T-helper 1 cell treated with Interleukin-12 subunit alpha and Interleukin-12 subunit beta and Interleukin-4 antibody, amounts not matched to agents 30 μg/mL and 1 μg/mL, for 36 hours (primary cell): ENCODE results near the gene BEGAIN.

Source experiments
- H3K27ac Mint-ChIP-seq: one replicate; pipeline ENCODE4 v1.8.0; 2021; ENCODE audit warnings: mild to moderate bottlenecking, mixed read lengths
- H3K27me3 Mint-ChIP-seq: one replicate; pipeline ENCODE4 v1.8.0; 2021; ENCODE audit warnings: low read depth, mixed read lengths
- H3K36me3 Mint-ChIP-seq: one replicate; pipeline ENCODE4 v1.8.0; 2021; ENCODE audit warnings: low read depth, mixed read lengths
- H3K4me1 Mint-ChIP-seq: one replicate; pipeline ENCODE4 v1.8.0; 2021; ENCODE audit warnings: low read depth, mixed read lengths
- H3K4me3 Mint-ChIP-seq: one replicate; pipeline ENCODE4 v1.8.0; 2021; ENCODE audit warnings: mild to moderate bottlenecking, moderate library complexity, mixed read lengths
- H3K9me3 Mint-ChIP-seq: one replicate; pipeline ENCODE4 v1.8.0; 2021; ENCODE audit warnings: mixed read lengths

Gene BEGAIN

GRCh38 chr14:100565650-100566049 is 21.6 kb downstream of the BEGAIN start:
- Mint-ChIP-seq H3K36me3 (no peaks in the 10 kb centered on the region), H3K27me3 (peaks cover 32% of the 10 kb centered on the region), H3K9me3 (no peaks in the 10 kb centered on the region), H3K4me3 (no peak overlapping the region), H3K27ac (no peak overlapping the region), H3K4me1 (no peaks in the 10 kb centered on the region)

GRCh38 chr14:100564512-100564911 is 22.7 kb downstream of the BEGAIN start:
- peaks cover 26% of the 10 kb centered on the region for H3K27me3 Mint-ChIP-seq
- H3K36me3 Mint-ChIP-seq: no peaks in the 10 kb centered on the region
- no peak overlapping the region for H3K27ac Mint-ChIP-seq
- no peak overlapping the region for H3K4me3 Mint-ChIP-seq
- no peaks in the 10 kb centered on the region for H3K9me3 Mint-ChIP-seq
- H3K4me1 Mint-ChIP-seq: no peaks in the 10 kb centered on the region

- no peaks in the 10 kb centered on the region for H3K9me3 Mint-ChIP-seq
- H3K4me3 Mint-ChIP-seq: no peak overlapping the region
- H3K27me3 Mint-ChIP-seq: peaks cover 21% of the 10 kb centered on the region
- no peaks in the 10 kb centered on the region for H3K36me3 Mint-ChIP-seq
- H3K27ac Mint-ChIP-seq: no peak overlapping the region
- H3K4me1 Mint-ChIP-seq: peaks cover 3% of the 10 kb centered on the region
Measured at GRCh38 chr14:100562751-100563150, 24.5 kb downstream of the BEGAIN start.

GRCh38 chr14:100561005-100561404 is 26.2 kb downstream of the BEGAIN start:
- H3K4me3 Mint-ChIP-seq: no peak overlapping the region
- no peaks in the 10 kb centered on the region for H3K36me3 Mint-ChIP-seq
- peaks cover 10% of the 10 kb centered on the region for H3K27me3 Mint-ChIP-seq
- peaks cover 4% of the 10 kb centered on the region for H3K4me1 Mint-ChIP-seq
- H3K27ac Mint-ChIP-seq: no peak overlapping the region
- H3K9me3 Mint-ChIP-seq: no peaks in the 10 kb centered on the region

- Mint-ChIP-seq H3K27me3 (peaks cover 8% of the 10 kb centered on the region), H3K4me3 (no peak overlapping the region), H3K36me3 (no peaks in the 10 kb centered on the region), H3K27ac (no peak overlapping the region), H3K4me1 (peaks cover 4% of the 10 kb centered on the region), H3K9me3 (no peaks in the 10 kb centered on the region)
Measured at GRCh38 chr14:100560471-100560870, 26.7 kb downstream of the BEGAIN start.

- Mint-ChIP-seq H3K4me1 (peaks cover 4% of the 10 kb centered on the region), H3K27me3 (peaks cover 4% of the 10 kb centered on the region), H3K27ac (no peak overlapping the region), H3K9me3 (no peaks in the 10 kb centered on the region), H3K36me3 (no peaks in the 10 kb centered on the region), H3K4me3 (no peak overlapping the region)
Measured at GRCh38 chr14:100559455-100559854, 27.8 kb downstream of the BEGAIN start.

GRCh38 chr14:100558966-100559365 is 28.3 kb downstream of the BEGAIN start:
- Mint-ChIP-seq H3K36me3 (no peaks in the 10 kb centered on the region), H3K9me3 (no peaks in the 10 kb centered on the region), H3K27ac (no peak overlapping the region), H3K27me3 (peaks cover 4% of the 10 kb centered on the region), H3K4me3 (no peak overlapping the region), H3K4me1 (peaks cover 4% of the 10 kb centered on the region)

GRCh38 chr14:100558226-100558625 is 29.0 kb downstream of the BEGAIN start:
- Mint-ChIP-seq H3K4me3 (no peak overlapping the region), H3K4me1 (peaks cover 4% of the 10 kb centered on the region), H3K36me3 (no peaks in the 10 kb centered on the region), H3K27me3 (no peaks in the 10 kb centered on the region), H3K27ac (peak overlapping the region; percentile 12), H3K9me3 (no peaks in the 10 kb centered on the region)

- peaks cover 4% of the 10 kb centered on the region for H3K4me1 Mint-ChIP-seq
- H3K27ac Mint-ChIP-seq: no peak overlapping the region
- no peaks in the 10 kb centered on the region for H3K36me3 Mint-ChIP-seq
- H3K4me3 Mint-ChIP-seq: no peak overlapping the region
- H3K27me3 Mint-ChIP-seq: no peaks in the 10 kb centered on the region
- no peaks in the 10 kb centered on the region for H3K9me3 Mint-ChIP-seq
Measured at GRCh38 chr14:100557658-100558057, 29.6 kb downstream of the BEGAIN start.

GRCh38 chr14:100556936-100557505 is 30.2 kb downstream of the BEGAIN start:
- no peak overlapping the region for H3K27ac Mint-ChIP-seq
- H3K36me3 Mint-ChIP-seq: no peaks in the 10 kb centered on the region
- no peaks in the 10 kb centered on the region for H3K9me3 Mint-ChIP-seq
- H3K4me3 Mint-ChIP-seq: no peak overlapping the region
- peaks cover 4% of the 10 kb centered on the region for H3K4me1 Mint-ChIP-seq
- no peaks in the 10 kb centered on the region for H3K27me3 Mint-ChIP-seq

GRCh38 chr14:100556140-100556475 is 31.1 kb downstream of the BEGAIN start:
- H3K27ac Mint-ChIP-seq: no peak overlapping the region
- no peaks in the 10 kb centered on the region for H3K36me3 Mint-ChIP-seq
- no peaks in the 10 kb centered on the region for H3K9me3 Mint-ChIP-seq
- no peak overlapping the region for H3K4me3 Mint-ChIP-seq
- H3K27me3 Mint-ChIP-seq: no peaks in the 10 kb centered on the region
- H3K4me1 Mint-ChIP-seq: peaks cover 4% of the 10 kb centered on the region

GRCh38 chr14:100555436-100556139 is 31.6 kb downstream of the BEGAIN start:
- Mint-ChIP-seq H3K27me3 (no peaks in the 10 kb centered on the region), H3K4me1 (peaks cover 4% of the 10 kb centered on the region), H3K27ac (no peak overlapping the region), H3K9me3 (no peaks in the 10 kb centered on the region), H3K36me3 (no peaks in the 10 kb centered on the region), H3K4me3 (no peak overlapping the region)

GRCh38 chr14:100554696-100555320 is 32.4 kb downstream of the BEGAIN start:
- no peak overlapping the region for H3K4me3 Mint-ChIP-seq
- H3K36me3 Mint-ChIP-seq: no peaks in the 10 kb centered on the region
- no peak overlapping the region for H3K27ac Mint-ChIP-seq
- H3K27me3 Mint-ChIP-seq: no peaks in the 10 kb centered on the region
- peaks cover 4% of the 10 kb centered on the region for H3K4me1 Mint-ChIP-seq
- no peaks in the 10 kb centered on the region for H3K9me3 Mint-ChIP-seq

GRCh38 chr14:100554082-100554677 is 33.0 kb downstream of the BEGAIN start:
- H3K4me3 Mint-ChIP-seq: no peak overlapping the region
- no peak overlapping the region for H3K27ac Mint-ChIP-seq
- H3K4me1 Mint-ChIP-seq: peaks cover 4% of the 10 kb centered on the region
- H3K27me3 Mint-ChIP-seq: no peaks in the 10 kb centered on the region
- no peaks in the 10 kb centered on the region for H3K36me3 Mint-ChIP-seq
- H3K9me3 Mint-ChIP-seq: no peaks in the 10 kb centered on the region

GRCh38 chr14:100553471-100553870 is 33.7 kb downstream of the BEGAIN start:
- no peak overlapping the region for H3K4me3 Mint-ChIP-seq
- H3K36me3 Mint-ChIP-seq: no peaks in the 10 kb centered on the region
- H3K27ac Mint-ChIP-seq: no peak overlapping the region
- H3K9me3 Mint-ChIP-seq: no peaks in the 10 kb centered on the region
- H3K4me1 Mint-ChIP-seq: peaks cover 4% of the 10 kb centered on the region
- H3K27me3 Mint-ChIP-seq: no peaks in the 10 kb centered on the region
